AG04450 (cell line): ENCODE data around the gene USH2A. TPM values are rescaled to one million over a fixed set of nuclear protein-coding genes. Genes with fewer than 3 reads are reported as not detected.

Experiments used
- CTCF ChIA-PET: fragments of 300-600, 350-600 bp; formaldehyde crosslinking; extraction: SDS; loops from one replicate; lab custom pipeline; 2022; ENCODE audit warnings: antibody characterized with exemption, inconsistent platforms; lab: Charles Lee
- POLR2A ChIA-PET: fragments of 350-600 bp; formaldehyde crosslinking; extraction: SDS; loops from one replicate; lab custom pipeline; 2021; ENCODE audit warnings: antibody characterized with exemption, inconsistent platforms; lab: Yijun Ruan, JAX
- DNase-seq: peaks from one replicate; pipeline ENCODE4 v3.0.0-alpha.2; 2011; ENCODE audit warnings: low read depth, low spot score
- H3K27ac ChIP-seq: one replicate; pipeline ENCODE4 v1.5.1; 2012; ENCODE audit warnings: low read depth, low read length, control low read depth
- H3K27me3 ChIP-seq: one replicate; pipeline ENCODE4 v1.6.0; 2012; ENCODE audit warnings: low read length; ENCODE audit not compliant: control insufficient read depth, insufficient read depth
- H3K4me3 ChIP-seq: 2 replicates; pipeline ENCODE4 v1.5.1; 2011; ENCODE audit warnings: mild to moderate bottlenecking, low read depth, low read length, control low read depth
- H3K9me3 ChIP-seq: 2 replicates; pipeline ENCODE4 v1.5.1; 2012; ENCODE audit warnings: low read length; ENCODE audit not compliant: control insufficient read depth, insufficient read depth
- CTCF ChIP-seq: IDR thresholded peaks from 2 replicates; pipeline ENCODE4 v1.5.1; 2011; ENCODE audit warnings: low read depth, low read length, control low read depth, inconsistent platforms
- polyA plus RNA-seq: library from polyadenylated mRNA; depleted of rRNA; stranded (reverse); fragments of >200 nt; gene quantifications from 2 replicates; pipeline ENCODE4 v1.2.3, GENCODE V29; 2011

Gene USH2A
- polyA plus RNA-seq, 1 experiment: 0.01 TPM

- CTCF ChIA-PET: interaction anchor here (7.7 kb wide), 1 partner anchor 9 kb away, joined by 82 read pairs; no protein-coding TSS in a partner anchor
- POLR2A ChIA-PET: no interaction called here
- no peak for DNase-seq
Observed at GRCh38 chr1:216212826-216213225, 210.4 kb downstream of the USH2A start.

DNA sequence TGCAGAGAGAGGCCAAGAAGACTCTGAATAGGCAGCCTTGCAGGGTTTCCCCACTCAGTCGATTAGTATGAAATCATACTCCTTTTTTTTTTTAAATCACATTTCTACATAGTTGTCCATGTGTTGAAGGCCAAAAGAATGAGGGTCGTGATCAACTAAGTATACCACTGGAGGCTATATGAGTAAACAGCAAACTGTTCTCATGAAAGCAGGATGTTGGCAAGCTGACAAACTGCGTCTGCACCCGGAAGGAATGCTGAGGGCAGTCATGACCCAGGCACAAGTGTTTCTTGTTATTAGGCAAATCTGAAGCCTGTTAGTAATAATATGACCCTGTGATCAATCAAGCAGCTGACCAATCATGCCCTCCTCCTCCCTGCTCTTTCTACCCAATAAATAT lies 213.2 kb downstream of the USH2A start:
- POLR2A ChIA-PET: no interaction called here
- no peak for TF ChIP-seq CTCF
- Histone ChIP-seq H3K9me3 (no peaks in the 10 kb centered on the region), H3K27me3 (no peaks in the 10 kb centered on the region), H3K27ac (no peak overlapping the region), H3K4me3 (no peak overlapping the region)
- peak; percentile 15 for DNase-seq
- CTCF ChIA-PET: interaction anchor here (7.7 kb wide), 1 partner anchor 11 kb away, joined by 82 read pairs; no protein-coding TSS in a partner anchor

More at GRCh38 chr1:216212826-216213225, 210.4 kb downstream of the USH2A start:
- TF ChIP-seq CTCF: no peak
- Histone ChIP-seq H3K27me3 (no peaks in the 10 kb centered on the region), H3K4me3 (no peak overlapping the region), H3K9me3 (no peaks in the 10 kb centered on the region), H3K27ac (no peak overlapping the region)

GRCh38 chr1:216209125-216209524 lies 214.1 kb downstream of the USH2A start:
- no peaks in the 10 kb centered on the region for H3K9me3 ChIP-seq
- TF ChIP-seq CTCF: no peak
- DNase-seq: no peak
- no peaks in the 10 kb centered on the region for H3K27me3 ChIP-seq
- POLR2A ChIA-PET: no interaction called here
- no peak overlapping the region for H3K27ac ChIP-seq
- no peak overlapping the region for H3K4me3 ChIP-seq
- CTCF ChIA-PET: interaction anchor here (7.7 kb wide), 1 partner anchor 12 kb away, joined by 82 read pairs; no protein-coding TSS in a partner anchor

- H3K4me3 ChIP-seq: no peak overlapping the region
- CTCF ChIA-PET: interaction anchor here (1.0 to 7.7 kb wide), 3 partner anchors 12 to 394 kb away, joined by 3 to 82 read pairs (median 5); no protein-coding TSS in a partner anchor
- H3K27ac ChIP-seq: no peak overlapping the region
- POLR2A ChIA-PET: no interaction called here
- no peaks in the 10 kb centered on the region for H3K27me3 ChIP-seq
- no peak for TF ChIP-seq CTCF
- no peaks in the 10 kb centered on the region for H3K9me3 ChIP-seq
- no peak for DNase-seq
Observed at GRCh38 chr1:216207154-216207553, 216.1 kb downstream of the USH2A start.

DNA sequence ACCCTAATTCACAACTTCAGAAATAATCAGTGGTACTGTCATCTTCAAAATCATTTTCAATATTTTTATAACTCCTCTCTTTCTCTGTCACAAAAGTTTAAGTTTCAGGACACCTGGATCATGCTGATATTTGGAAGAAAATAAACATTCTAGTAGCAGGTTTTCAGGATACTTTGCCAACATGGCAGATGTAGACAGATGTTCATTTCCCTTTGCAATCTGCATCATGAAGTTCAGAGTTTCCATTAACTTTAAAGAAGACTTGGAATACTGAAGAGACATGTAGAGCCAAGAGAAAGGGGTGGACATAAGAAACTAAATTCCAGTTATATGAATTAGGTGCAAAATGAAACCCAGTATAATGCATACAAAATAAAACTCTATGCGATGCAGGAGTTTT lies 218.1 kb downstream of the USH2A start:
- no peak for TF ChIP-seq CTCF
- DNase-seq: no peak
- CTCF ChIA-PET: interaction anchor here (0.8 to 1.3 kb wide), 2 partner anchors 10 to 15 kb away, joined by 3 to 12 read pairs; no protein-coding TSS in a partner anchor
- Histone ChIP-seq H3K4me3 (no peak overlapping the region), H3K9me3 (no peaks in the 10 kb centered on the region), H3K27ac (no peak overlapping the region), H3K27me3 (no peaks in the 10 kb centered on the region)
- POLR2A ChIA-PET: no interaction called here
